Mucosa of descending colon (tissue), 3 donors: ENCODE results near the gene NBEAL2. TPM values are rescaled to one million over a fixed set of nuclear protein-coding genes. Genes with fewer than 3 reads are reported as not detected.
A peak's percentile ranks its signal among the peaks of the same experiment; 100 is the strongest.

Experiments used
- ATAC-seq: fragments of 200-7000 bp; cut with Tn5 transposase; one replicate; pipeline ENCODE4 v1.9.1; 2020; ENCODE audit warnings: mild to moderate bottlenecking, moderate library complexity
- DNase-seq, 3 donors: peaks; one replicate each; pipeline ENCODE4 v3.0.0-alpha.2; 2020
- H3K36me3 ChIP-seq: fragments of 200-600 bp; one replicate; pipeline ENCODE4 v1.8.0; 2021; ENCODE audit warnings: low read depth, mild to moderate bottlenecking
- H3K4me1 ChIP-seq: fragments of 200-600 bp; one replicate; pipeline ENCODE4 v1.8.0; 2021; ENCODE audit warnings: low read depth, mild to moderate bottlenecking
- H3K4me3 ChIP-seq: fragments of 200-600 bp; one replicate; pipeline ENCODE4 v1.8.0; 2021; ENCODE audit warnings: mild to moderate bottlenecking
- H3K9me3 ChIP-seq: fragments of 200-600 bp; one replicate; pipeline ENCODE4 v1.8.0; 2021; ENCODE audit warnings: mild to moderate bottlenecking
- CTCF ChIP-seq: fragments of 200-600 bp; IDR thresholded peaks from one replicate; pipeline ENCODE4 v1.8.0; 2022; ENCODE audit warnings: antibody characterized with exemption, mild to moderate bottlenecking
- intact Hi-C, 2 donors: fragments of 100-400 bp; cut with DNase I in 1 of 2; cut with micrococcal nuclease in 1 of 2; formaldehyde crosslinking; loops; one replicate each; pipeline versions ENCODE4 v1.11.0 to v1.11.1; 2022; cut with DNase I, micrococcal nuclease
- total RNA-seq, 3 donors: library from RNA; stranded (reverse); fragmentation: NEBNext Ultra II Directional in 2 of 3; extraction: Animal tissue kit (Norgen Biotek cat#: 25700) in 2 of 3; gene quantifications; one replicate each; pipeline versions ENCODE4 v1.2.1 to v1.2.4, GENCODE V29; 2021 to 2023
- donor health status: DM: no; HTN: no; CAD: no; lungs with moderate emphysema.
- donor health status: DM: no; HTN: no; CAD: no.
- donor health status: DM: no; HTN: yes; CAD: no.

NBEAL2 gene
- total RNA-seq, 3 donors from 2014 or later = 49.2 to 94.0 (median 53.7) TPM

GRCh38 chr3:46982546-46982945 is 3.1 kb downstream of the NBEAL2 start:
- Histone ChIP-seq H3K4me1 (peaks cover 51% of the 10 kb centered on the region), H3K9me3 (no peaks in the 10 kb centered on the region), H3K4me3 (no peak overlapping the region), H3K36me3 (no peaks in the 10 kb centered on the region)
- ATAC-seq (no peak), DNase-seq (peak in 1 of 3 donors; percentile 41)
- no peak for TF ChIP-seq CTCF
- intact Hi-C loops = no loop called here

- DNase-seq = peak in 1 of 3 donors; percentile 44
- intact Hi-C loops = no loop called here
- Histone ChIP-seq H3K9me3 (no peaks in the 10 kb centered on the region), H3K4me3 (no peak overlapping the region), H3K4me1 (peaks cover 47% of the 10 kb centered on the region), H3K36me3 (no peaks in the 10 kb centered on the region)
- TF ChIP-seq CTCF = no peak
- no peak for ATAC-seq
Measured at GRCh38 chr3:46984591-46985459, 5.4 kb downstream of the NBEAL2 start.

- intact Hi-C loops = no loop called here
- DNase-seq (peak in 1 of 3 donors; percentile 54), ATAC-seq (no peak)
- no peaks in the 10 kb centered on the region for H3K9me3 ChIP-seq
- no peak for TF ChIP-seq CTCF
- no peaks in the 10 kb centered on the region for H3K36me3 ChIP-seq
- H3K4me1 ChIP-seq = peaks cover 45% of the 10 kb centered on the region
- H3K4me3 ChIP-seq = no peak overlapping the region
Measured at GRCh38 chr3:46985588-46985987, 6.1 kb downstream of the NBEAL2 start.

- TF ChIP-seq CTCF = no peak
- DNase-seq (no peak), ATAC-seq (peak; percentile 19)
- Histone ChIP-seq H3K4me1 (peaks cover 42% of the 10 kb centered on the region), H3K36me3 (no peaks in the 10 kb centered on the region), H3K9me3 (no peaks in the 10 kb centered on the region), H3K4me3 (no peak overlapping the region)
- intact Hi-C loops = no loop called here
Measured at GRCh38 chr3:46986055-46986730, 6.7 kb downstream of the NBEAL2 start.

GRCh38 chr3:46986782-46987310 is 7.4 kb downstream of the NBEAL2 start:
- intact Hi-C loops = no loop called here

More at GRCh38 chr3:46986782-46987310, 7.4 kb downstream of the NBEAL2 start:
- no peak for TF ChIP-seq CTCF
- peaks cover 36% of the 10 kb centered on the region for H3K4me1 ChIP-seq
- ATAC-seq = no peak
- no peak overlapping the region for H3K4me3 ChIP-seq
- DNase-seq = no peak
- H3K36me3 ChIP-seq = no peaks in the 10 kb centered on the region
- H3K9me3 ChIP-seq = no peaks in the 10 kb centered on the region
